ENCODE measurements around the gene CBY1.
A peak's percentile ranks its signal among the peaks of the same experiment; 100 is the strongest.
"Not testable (repeated sequence)": the region's sequence is repeated elsewhere in the genome, so short reads cannot be mapped to it uniquely, and the experiment has no call there.

The CBY1 gene

DNA sequence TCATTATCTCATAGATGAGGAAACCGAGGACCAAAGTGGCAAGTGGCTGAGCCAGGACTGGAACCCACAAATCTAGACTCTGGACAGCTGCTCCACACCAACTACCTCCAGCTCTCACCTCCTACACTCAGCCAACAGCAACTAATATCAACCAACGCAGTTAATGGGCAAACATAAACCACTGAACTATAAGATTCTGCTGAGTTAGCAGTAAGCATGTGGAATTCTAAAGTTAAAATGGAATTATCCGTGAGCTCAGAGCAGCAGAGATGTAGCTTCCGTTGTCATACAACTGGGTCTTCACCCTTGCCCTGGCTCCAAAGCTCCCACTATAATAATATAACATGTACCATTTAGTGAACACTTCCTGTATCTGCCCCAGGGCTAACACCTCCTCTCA, 27.3 kb upstream of the CBY1 start:
- H3K36me3 Mint-ChIP-seq (ENCODE audit: low read depth): no peaks in the 10 kb centered on the region
- intact Hi-C loops (cut with micrococcal nuclease): no loop called here
- H3K27me3 Mint-ChIP-seq: peaks cover 11% of the 10 kb centered on the region
- no peak overlapping the region for H3K4me3 Mint-ChIP-seq
- peaks cover 11% of the 10 kb centered on the region for H3K4me1 Mint-ChIP-seq (ENCODE audit: low read depth)
- no peaks in the 10 kb centered on the region for H3K9me3 Mint-ChIP-seq
- no peak overlapping the region for H3K27ac Mint-ChIP-seq

GRCh38 chr22:38631724-38632123, 24.7 kb upstream of the CBY1 start:
- Mint-ChIP-seq H3K36me3 (ENCODE audit: low read depth) (no peaks in the 10 kb centered on the region), H3K4me3 (no peak overlapping the region), H3K27me3 (peaks cover 12% of the 10 kb centered on the region), H3K9me3 (no peaks in the 10 kb centered on the region), H3K27ac (no peak overlapping the region), H3K4me1 (ENCODE audit: low read depth) (peaks cover 11% of the 10 kb centered on the region)
- intact Hi-C loops (cut with micrococcal nuclease): no loop called here

- Mint-ChIP-seq H3K36me3 (ENCODE audit: low read depth) (no peaks in the 10 kb centered on the region), H3K4me1 (ENCODE audit: low read depth) (peaks cover 11% of the 10 kb centered on the region), H3K9me3 (no peaks in the 10 kb centered on the region), H3K27me3 (peaks cover 12% of the 10 kb centered on the region), H3K27ac (no peak overlapping the region), H3K4me3 (no peak overlapping the region)
- intact Hi-C loops (cut with micrococcal nuclease): no loop called here
These were observed 23.9 kb upstream of the CBY1 start for GRCh38 chr22:38632528-38632927.

DNA sequence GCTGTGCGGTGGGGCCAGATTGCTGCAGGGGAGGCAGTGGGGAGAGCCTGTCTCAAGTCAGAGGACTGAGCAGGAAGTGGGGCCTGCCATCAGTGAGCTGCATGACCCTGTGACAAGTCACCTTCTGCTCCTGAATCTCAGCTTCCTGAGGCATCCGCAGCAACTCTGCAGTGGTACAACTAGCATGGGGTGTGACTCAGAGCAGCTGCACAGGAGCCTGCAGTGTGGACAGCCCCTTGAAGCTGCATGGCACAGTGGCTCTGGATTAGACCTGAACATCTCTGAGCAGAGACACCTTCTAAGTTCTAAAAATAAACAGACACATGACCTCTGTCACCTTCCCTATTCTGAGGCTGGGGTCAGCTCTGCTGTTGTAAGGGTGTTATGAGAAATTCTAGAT, 18.2 kb upstream of the CBY1 start:
- Mint-ChIP-seq H3K27ac (no peak overlapping the region), H3K27me3 (peaks cover 6% of the 10 kb centered on the region), H3K9me3 (no peaks in the 10 kb centered on the region), H3K36me3 (ENCODE audit: low read depth) (no peaks in the 10 kb centered on the region), H3K4me3 (no peak overlapping the region), H3K4me1 (ENCODE audit: low read depth) (no peaks in the 10 kb centered on the region)
- intact Hi-C loops (cut with micrococcal nuclease): no loop called here

DNA sequence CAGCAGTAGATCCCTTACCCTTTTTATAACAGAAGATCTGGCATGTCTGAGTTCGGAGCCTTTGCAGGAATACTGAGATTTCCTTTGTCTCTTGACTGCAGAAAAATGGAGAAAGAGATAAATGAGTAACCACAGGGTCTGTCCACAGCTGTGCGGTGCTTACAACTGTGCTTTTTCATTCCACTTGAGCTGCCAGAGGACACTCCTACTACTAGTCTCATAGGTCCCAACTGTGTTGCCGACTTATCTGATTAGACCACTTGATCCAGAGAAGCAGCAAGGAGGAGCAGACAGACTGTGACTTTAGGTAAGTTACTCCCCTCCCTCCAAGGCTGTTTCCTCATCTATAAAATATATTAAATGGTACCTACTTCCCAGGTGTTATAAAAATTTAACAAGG, 17.7 kb upstream of the CBY1 start:
- Mint-ChIP-seq H3K9me3 (no peaks in the 10 kb centered on the region), H3K4me1 (ENCODE audit: low read depth) (no peaks in the 10 kb centered on the region), H3K27ac (no peak overlapping the region), H3K36me3 (ENCODE audit: low read depth) (no peaks in the 10 kb centered on the region), H3K27me3 (peaks cover 6% of the 10 kb centered on the region), H3K4me3 (no peak overlapping the region)
- intact Hi-C loops (cut with micrococcal nuclease): no loop called here

- no peaks in the 10 kb centered on the region for H3K36me3 Mint-ChIP-seq (ENCODE audit: low read depth)
- peaks cover 4% of the 10 kb centered on the region for H3K27me3 Mint-ChIP-seq
- H3K9me3 Mint-ChIP-seq: no peaks in the 10 kb centered on the region
- H3K4me1 Mint-ChIP-seq (ENCODE audit: low read depth): no peaks in the 10 kb centered on the region
- intact Hi-C loops (cut with micrococcal nuclease): no loop called here
- H3K4me3 Mint-ChIP-seq: no peak overlapping the region
- no peak overlapping the region for H3K27ac Mint-ChIP-seq
These were observed 14.9 kb upstream of the CBY1 start for GRCh38 chr22:38641476-38642040.

DNA sequence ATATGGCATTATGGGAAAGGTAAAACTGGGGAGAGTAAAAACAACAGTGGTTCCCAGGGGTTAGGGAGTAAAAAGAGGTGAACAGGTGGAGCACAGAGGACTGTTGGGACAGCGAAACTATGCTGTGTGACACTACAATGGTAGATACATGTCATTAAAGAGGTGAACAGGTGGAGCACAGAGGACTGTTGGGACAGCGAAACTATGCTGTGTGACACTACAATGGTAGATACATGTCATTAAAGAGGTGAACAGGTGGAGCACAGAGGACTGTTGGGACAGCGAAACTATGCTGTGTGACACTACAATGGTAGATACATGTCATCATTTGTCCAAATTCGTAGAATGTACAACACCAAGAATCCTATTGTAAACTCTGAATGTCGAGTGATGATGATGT, 12.2 kb upstream of the CBY1 start:
- H3K4me3 Mint-ChIP-seq; intact Hi-C loops (cut with micrococcal nuclease); H3K4me1 Mint-ChIP-seq (ENCODE audit: low read depth); H3K27ac Mint-ChIP-seq; H3K9me3 Mint-ChIP-seq; H3K27me3 Mint-ChIP-seq; H3K36me3 Mint-ChIP-seq (ENCODE audit: low read depth): not testable (repeated sequence)

- H3K4me3 Mint-ChIP-seq: no peak overlapping the region
- H3K9me3 Mint-ChIP-seq: no peaks in the 10 kb centered on the region
- intact Hi-C loops (cut with micrococcal nuclease): no loop called here
- H3K4me1 Mint-ChIP-seq (ENCODE audit: low read depth): no peaks in the 10 kb centered on the region
- H3K27ac Mint-ChIP-seq: no peak overlapping the region
- H3K27me3 Mint-ChIP-seq: peaks cover 3% of the 10 kb centered on the region
- no peaks in the 10 kb centered on the region for H3K36me3 Mint-ChIP-seq (ENCODE audit: low read depth)
These were observed 11.0 kb upstream of the CBY1 start for GRCh38 chr22:38645430-38645829.

GRCh38 chr22:38649841-38650522, 6.5 kb upstream of the CBY1 start:
- H3K36me3 Mint-ChIP-seq (ENCODE audit: low read depth): no peaks in the 10 kb centered on the region
- intact Hi-C loops (cut with micrococcal nuclease): no loop called here
- no peak overlapping the region for H3K4me3 Mint-ChIP-seq
- H3K9me3 Mint-ChIP-seq: no peaks in the 10 kb centered on the region
- peaks cover 3% of the 10 kb centered on the region for H3K27me3 Mint-ChIP-seq
- H3K4me1 Mint-ChIP-seq (ENCODE audit: low read depth): no peaks in the 10 kb centered on the region
- no peak overlapping the region for H3K27ac Mint-ChIP-seq

DNA sequence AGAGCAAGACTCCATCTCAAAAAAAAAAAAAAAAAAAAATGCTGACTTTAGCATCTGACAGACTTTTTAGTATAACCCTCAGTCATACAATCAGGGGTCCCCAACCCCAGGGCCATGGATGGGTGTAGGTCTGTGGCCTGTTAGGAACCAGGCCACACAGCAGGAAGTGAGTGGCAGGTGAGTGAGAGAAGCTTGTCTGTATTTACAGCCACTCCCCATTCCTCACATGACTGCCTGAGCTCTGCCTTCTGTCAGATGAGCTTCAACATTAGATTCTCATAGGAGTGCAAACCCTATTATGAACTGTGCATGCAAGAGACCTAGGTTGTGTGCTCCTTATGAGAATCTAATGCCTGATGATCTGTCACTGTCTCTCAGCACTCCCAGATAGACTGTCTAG, 3.6 kb upstream of the CBY1 start:
- no peak overlapping the region for H3K27ac Mint-ChIP-seq
- H3K4me3 Mint-ChIP-seq: no peak overlapping the region
- H3K4me1 Mint-ChIP-seq (ENCODE audit: low read depth): peaks cover 13% of the 10 kb centered on the region
- peaks cover 2% of the 10 kb centered on the region for H3K27me3 Mint-ChIP-seq
- intact Hi-C loops (cut with micrococcal nuclease): no loop called here
- H3K36me3 Mint-ChIP-seq (ENCODE audit: low read depth): no peaks in the 10 kb centered on the region
- no peaks in the 10 kb centered on the region for H3K9me3 Mint-ChIP-seq

DNA sequence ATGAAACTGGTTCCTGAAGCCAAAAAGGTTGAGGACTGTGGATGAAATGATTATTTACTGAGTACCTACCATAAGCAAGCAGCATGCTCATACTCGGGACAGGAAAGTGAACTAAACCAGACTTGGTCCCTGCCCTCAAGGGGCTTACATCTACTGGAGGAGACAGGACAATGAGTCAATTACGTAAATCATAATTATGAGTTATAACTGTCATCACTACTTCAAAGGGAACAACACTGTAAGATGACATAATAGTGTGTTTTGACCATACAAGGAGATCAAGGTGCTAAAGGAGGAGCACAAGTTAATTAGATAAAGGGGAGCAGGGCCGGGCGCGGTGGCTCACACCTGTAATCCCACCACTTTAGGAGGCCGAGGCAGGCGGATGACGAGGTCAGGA, 2.7 kb upstream of the CBY1 start:
- H3K4me3 Mint-ChIP-seq: no peak overlapping the region
- no peaks in the 10 kb centered on the region for H3K9me3 Mint-ChIP-seq
- H3K27me3 Mint-ChIP-seq: no peaks in the 10 kb centered on the region
- no peaks in the 10 kb centered on the region for H3K36me3 Mint-ChIP-seq (ENCODE audit: low read depth)
- H3K27ac Mint-ChIP-seq: no peak overlapping the region
- H3K4me1 Mint-ChIP-seq (ENCODE audit: low read depth): peaks cover 13% of the 10 kb centered on the region
- intact Hi-C loops (cut with micrococcal nuclease): no loop called here

DNA sequence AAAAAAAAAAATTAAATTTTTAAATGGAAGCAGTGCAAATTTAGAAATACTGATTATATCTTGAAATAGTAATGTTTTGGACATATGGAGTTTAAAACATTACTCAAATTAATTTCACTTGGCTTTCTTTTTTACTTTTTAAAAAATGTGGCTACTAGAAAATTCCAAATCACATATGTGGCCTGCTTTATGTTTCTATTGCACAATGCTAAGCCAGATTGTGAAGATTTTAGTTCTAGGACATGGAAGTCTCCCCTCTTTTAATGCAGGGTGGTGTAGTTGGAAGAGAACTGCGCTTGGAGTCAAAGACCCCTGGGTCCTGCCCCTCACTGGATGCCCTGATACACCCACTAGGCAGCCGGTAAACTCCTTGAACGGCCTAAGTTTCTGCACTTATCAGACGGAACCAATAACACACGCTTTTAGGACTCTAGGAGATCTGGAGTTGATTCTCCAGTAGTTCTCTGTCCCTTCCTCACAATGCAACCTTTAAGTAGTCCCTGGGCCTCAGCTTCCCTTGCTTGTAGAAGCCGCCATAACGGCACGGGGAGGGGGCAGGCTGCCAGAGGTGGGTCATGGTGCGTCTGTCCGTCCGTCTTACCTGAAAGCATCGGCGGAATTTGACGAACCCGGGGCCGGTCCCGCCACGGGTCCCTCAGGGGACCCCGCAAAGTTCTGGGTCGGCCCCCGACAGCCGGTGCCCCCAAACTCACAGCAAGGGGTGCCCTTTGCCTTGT, 751 bp upstream of the CBY1 start:
- H3K4me1 Mint-ChIP-seq (ENCODE audit: low read depth): peaks cover 13% of the 10 kb centered on the region
- intact Hi-C loops (cut with micrococcal nuclease): no loop called here
- H3K36me3 Mint-ChIP-seq (ENCODE audit: low read depth): no peaks in the 10 kb centered on the region
- no peaks in the 10 kb centered on the region for H3K9me3 Mint-ChIP-seq
- H3K27ac Mint-ChIP-seq: peak overlapping the region; percentile 95
- peak overlapping the region; percentile 90 for H3K4me3 Mint-ChIP-seq
- no peaks in the 10 kb centered on the region for H3K27me3 Mint-ChIP-seq

GRCh38 chr22:38657045-38657909, 839 bp downstream of the CBY1 start:
- H3K4me1 Mint-ChIP-seq (ENCODE audit: low read depth): peaks cover 13% of the 10 kb centered on the region
- H3K27me3 Mint-ChIP-seq: no peaks in the 10 kb centered on the region
- H3K27ac Mint-ChIP-seq: peak overlapping the region; percentile 95
- no peaks in the 10 kb centered on the region for H3K9me3 Mint-ChIP-seq
- intact Hi-C loops (cut with micrococcal nuclease): no loop called here
- peak overlapping the region; percentile 90 for H3K4me3 Mint-ChIP-seq
- H3K36me3 Mint-ChIP-seq (ENCODE audit: low read depth): peaks cover 6% of the 10 kb centered on the region

DNA sequence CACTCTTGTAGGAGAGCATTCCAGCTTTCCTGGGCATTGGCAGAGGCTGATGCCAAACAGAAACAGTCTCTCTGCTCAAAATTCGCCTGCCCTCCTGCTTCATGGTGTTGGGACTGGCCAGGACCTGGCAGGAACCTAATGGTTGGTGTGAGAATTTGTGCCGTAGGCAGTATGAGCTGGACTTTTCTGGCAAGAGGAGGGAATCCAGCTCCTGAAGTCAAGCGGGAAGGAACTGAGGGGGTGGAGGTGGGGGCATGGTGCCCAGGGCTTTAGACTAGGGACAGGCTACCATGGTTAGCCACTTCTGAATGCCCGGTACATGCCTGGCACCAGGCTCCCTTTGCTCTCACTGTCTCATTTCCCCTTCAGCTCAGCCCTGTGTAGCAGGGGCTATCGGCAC, 18.4 kb downstream of the CBY1 start:
- Mint-ChIP-seq H3K4me1 (ENCODE audit: low read depth) (no peaks in the 10 kb centered on the region), H3K36me3 (ENCODE audit: low read depth) (peaks cover 29% of the 10 kb centered on the region), H3K4me3 (no peak overlapping the region), H3K27me3 (peaks cover 10% of the 10 kb centered on the region), H3K9me3 (no peaks in the 10 kb centered on the region), H3K27ac (no peak overlapping the region)
- intact Hi-C loops (cut with micrococcal nuclease): no loop called here
